Colonic mucosa (tissue), 4 donors: ENCODE data around the gene TWIST2. TPM values are rescaled to one million over a fixed set of nuclear protein-coding genes. Genes with fewer than 3 reads are reported as not detected.

Experiments
- DNase-seq: peaks from one replicate; pipeline ENCODE4 v3.0.0-alpha.2; 2020
- H3K27ac ChIP-seq: fragments of 200-600 bp; one replicate; pipeline ENCODE4 v1.8.0; 2021
- H3K27me3 ChIP-seq: fragments of 200-600 bp; one replicate; pipeline ENCODE4 v1.8.0; 2021
- H3K36me3 ChIP-seq: fragments of 200-600 bp; one replicate; pipeline ENCODE4 v1.8.0; 2021
- H3K4me1 ChIP-seq: fragments of 200-600 bp; one replicate; pipeline ENCODE4 v1.8.0; 2021; ENCODE audit warnings: mild to moderate bottlenecking
- H3K4me3 ChIP-seq: fragments of 200-600 bp; one replicate; pipeline ENCODE4 v1.8.0; 2021
- H3K9ac ChIP-seq, 2 donors: one replicate each; pipeline ENCODE4 v1.7.0; 2013; ENCODE audit warnings: control low read depth in 2 of 2, low read depth in 2 of 2, low read length in 2 of 2
- H3K9me3 ChIP-seq: fragments of 200-600 bp; one replicate; pipeline ENCODE4 v1.8.0; 2021
- intact Hi-C: fragments of 100-400 bp; cut with DNase I; formaldehyde crosslinking; loops from one replicate; pipeline ENCODE4 v1.14.1; 2022
- total RNA-seq, 2 donors: library from RNA; stranded (reverse); fragmentation: NEBNext Ultra II Directional in 1 of 2; extraction: Animal tissue kit (Norgen Biotek cat#: 25700) in 1 of 2; gene quantifications; one replicate each; pipeline ENCODE4 v1.2.1, GENCODE V29; 2021
- TF ChIP-seq, protein P1 (sequence below): fragments of 200-600 bp; IDR thresholded peaks from one replicate; pipeline ENCODE4 v1.8.0; 2022; ENCODE audit warnings: antibody characterized with exemption, mild to moderate bottlenecking
- donor health status: healthy.
- donor health status: DM: no; HTN: no; CAD: no.
- donor health status: DM: no; HTN: no; CAD: no.

Gene TWIST2
- total RNA-seq, 2 donors from 2014 or later = 0.82 to 2.7 TPM

DNA sequence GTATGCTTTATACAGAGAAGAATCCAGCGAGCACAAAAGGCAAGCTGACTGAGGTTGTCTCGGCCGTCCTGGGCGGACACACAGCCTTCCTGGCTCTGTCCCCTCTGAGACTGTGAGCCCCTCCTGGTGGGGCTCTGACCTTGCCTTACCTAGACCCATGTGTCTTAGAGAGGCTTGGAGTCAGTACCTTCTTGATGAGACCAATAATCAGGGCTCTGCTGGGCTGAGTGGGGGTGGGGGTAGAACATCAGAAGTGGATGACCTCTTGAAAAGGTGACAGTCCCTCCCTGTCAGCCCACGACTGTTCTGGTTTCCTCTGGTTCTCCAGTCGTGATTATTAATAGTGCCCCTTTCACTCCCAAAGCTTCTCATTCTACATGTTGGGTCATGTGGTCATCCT is 31.2 kb downstream of the TWIST2 start:
- H3K27me3 ChIP-seq = no peaks in the 10 kb centered on the region
- H3K4me3 ChIP-seq = no peak overlapping the region
- H3K27ac ChIP-seq = no peak overlapping the region
- no peaks in the 10 kb centered on the region for H3K36me3 ChIP-seq
- TF ChIP-seq, protein P1, sequence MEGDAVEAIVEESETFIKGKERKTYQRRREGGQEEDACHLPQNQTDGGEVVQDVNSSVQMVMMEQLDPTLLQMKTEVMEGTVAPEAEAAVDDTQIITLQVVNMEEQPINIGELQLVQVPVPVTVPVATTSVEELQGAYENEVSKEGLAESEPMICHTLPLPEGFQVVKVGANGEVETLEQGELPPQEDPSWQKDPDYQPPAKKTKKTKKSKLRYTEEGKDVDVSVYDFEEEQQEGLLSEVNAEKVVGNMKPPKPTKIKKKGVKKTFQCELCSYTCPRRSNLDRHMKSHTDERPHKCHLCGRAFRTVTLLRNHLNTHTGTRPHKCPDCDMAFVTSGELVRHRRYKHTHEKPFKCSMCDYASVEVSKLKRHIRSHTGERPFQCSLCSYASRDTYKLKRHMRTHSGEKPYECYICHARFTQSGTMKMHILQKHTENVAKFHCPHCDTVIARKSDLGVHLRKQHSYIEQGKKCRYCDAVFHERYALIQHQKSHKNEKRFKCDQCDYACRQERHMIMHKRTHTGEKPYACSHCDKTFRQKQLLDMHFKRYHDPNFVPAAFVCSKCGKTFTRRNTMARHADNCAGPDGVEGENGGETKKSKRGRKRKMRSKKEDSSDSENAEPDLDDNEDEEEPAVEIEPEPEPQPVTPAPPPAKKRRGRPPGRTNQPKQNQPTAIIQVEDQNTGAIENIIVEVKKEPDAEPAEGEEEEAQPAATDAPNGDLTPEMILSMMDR = no peak
- no peak overlapping the region for H3K9ac ChIP-seq
- no peaks in the 10 kb centered on the region for H3K9me3 ChIP-seq
- no peaks in the 10 kb centered on the region for H3K4me1 ChIP-seq
- no peak for DNase-seq
- intact Hi-C loops = no loop called here

DNA sequence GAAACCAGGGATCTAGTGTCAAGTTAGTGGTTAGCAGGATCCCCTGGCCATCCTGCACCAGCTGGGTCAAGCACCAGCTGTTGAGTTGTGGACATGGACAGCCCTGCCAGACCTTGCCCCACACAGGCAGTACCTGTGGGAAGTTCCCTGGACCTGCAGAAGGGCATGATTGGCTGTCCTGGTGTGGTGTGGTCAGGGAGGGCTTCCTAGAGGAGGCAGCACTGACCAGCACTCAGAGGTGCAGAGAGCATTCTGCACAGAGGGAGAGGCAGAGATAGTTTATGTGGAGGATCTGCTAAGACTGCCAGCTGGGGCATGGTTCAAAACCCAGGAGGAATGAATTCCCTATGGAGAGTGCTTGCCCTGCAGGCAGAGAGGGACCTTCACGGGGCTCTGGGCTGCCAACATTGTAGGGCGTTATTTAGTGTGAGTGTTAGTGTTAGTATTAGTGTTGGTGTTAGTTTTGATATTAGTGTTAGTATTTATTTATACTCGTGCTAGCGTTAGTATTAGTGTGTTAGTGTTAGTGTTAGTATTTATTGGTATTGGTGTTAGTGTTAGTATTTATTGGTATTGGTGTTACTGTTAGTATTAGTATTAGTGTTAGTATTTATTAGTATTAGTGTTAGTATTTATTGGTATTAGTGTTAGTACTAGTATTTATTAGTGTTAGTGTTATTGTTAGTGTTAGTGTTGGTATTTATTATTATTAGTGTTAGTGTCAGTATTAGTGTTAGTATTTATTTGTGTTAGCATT is 31.9 kb downstream of the TWIST2 start:
- intact Hi-C loops = no loop called here
- TF ChIP-seq, protein P1 = no peak

DNA sequence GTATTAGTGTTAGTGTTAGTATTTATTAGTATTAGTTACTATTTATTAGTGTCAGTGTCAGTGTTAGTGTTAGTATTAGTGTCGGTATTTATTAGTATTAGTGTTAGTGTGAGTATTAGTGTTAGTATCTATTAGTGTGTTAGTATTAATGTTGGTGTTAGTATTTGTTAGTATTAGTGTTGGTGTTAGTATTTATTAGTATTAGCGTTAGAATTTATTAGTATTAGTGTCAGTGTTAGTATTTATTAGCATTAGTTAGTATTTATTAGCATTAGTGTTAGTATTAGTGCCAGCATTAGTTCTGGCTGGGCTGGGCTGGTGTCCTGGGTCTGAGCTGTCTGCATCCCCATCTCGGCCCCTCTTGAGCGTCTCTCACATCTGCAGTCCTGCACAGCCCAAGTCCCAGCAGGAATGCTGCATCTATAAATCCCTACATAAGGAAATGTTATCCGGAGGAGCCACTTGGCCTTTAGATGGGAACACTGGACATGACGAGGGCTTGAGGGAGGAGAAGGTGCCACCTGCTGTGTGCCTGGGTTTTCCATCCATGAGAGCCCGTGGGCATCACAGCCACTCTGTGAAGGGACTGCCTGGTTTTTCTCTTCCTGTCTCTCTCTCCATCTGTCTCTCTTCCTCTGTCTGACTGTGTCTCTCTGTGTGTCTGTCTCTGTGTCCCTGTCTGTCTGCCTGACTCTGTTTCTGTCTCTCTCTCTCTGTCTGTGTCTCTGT is 33.6 kb downstream of the TWIST2 start:
- no peaks in the 10 kb centered on the region for H3K36me3 ChIP-seq
- no peaks in the 10 kb centered on the region for H3K9me3 ChIP-seq
- DNase-seq = no peak
- H3K27me3 ChIP-seq = no peaks in the 10 kb centered on the region
- H3K9ac ChIP-seq = no peak overlapping the region
- no peak overlapping the region for H3K27ac ChIP-seq
- H3K4me1 ChIP-seq = no peaks in the 10 kb centered on the region
- intact Hi-C loops = no loop called here
- H3K4me3 ChIP-seq = no peak overlapping the region
- TF ChIP-seq, protein P1 = no peak

More for the DNA sequence above, 31.9 kb downstream of the TWIST2 start:
- Histone ChIP-seq H3K27ac (no peak overlapping the region), H3K4me1 (no peaks in the 10 kb centered on the region), H3K9ac (no peak overlapping the region), H3K4me3 (no peak overlapping the region), H3K27me3 (no peaks in the 10 kb centered on the region), H3K9me3 (no peaks in the 10 kb centered on the region), H3K36me3 (no peaks in the 10 kb centered on the region)
- DNase-seq = no peak

DNA sequence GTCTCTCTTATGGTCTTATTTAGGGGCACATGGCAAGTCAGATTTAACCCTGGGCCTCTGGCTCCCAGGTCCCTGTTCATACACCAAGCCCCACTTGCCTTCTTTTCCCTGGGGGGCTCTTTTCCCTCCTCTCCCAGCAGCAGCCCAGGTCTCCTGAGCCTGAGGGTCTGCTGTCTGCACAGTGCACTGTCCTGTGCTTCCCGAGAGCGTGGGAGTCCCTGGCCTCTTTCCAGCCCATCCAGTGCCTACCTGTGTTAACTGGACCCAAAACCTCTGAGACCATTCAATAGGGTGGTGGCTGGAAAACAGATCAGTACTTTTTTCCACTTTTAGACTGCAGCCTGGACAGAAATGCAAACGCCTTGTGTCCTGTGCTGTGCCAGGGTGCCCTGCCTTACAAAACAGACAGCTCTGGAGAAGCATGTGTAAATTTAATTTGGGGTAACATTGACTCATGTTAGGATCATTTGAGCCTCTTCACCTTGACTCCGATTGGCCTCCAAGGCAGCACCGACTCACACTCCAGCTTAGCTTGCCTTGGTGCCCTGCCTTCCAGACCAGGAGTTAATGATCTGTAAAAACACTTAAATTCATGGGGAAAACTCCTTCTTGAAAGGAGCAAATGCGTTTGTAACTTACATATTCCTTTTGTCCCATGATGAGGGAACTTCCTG is 34.3 kb downstream of the TWIST2 start:
- no peak overlapping the region for H3K4me3 ChIP-seq
- no peaks in the 10 kb centered on the region for H3K9me3 ChIP-seq
- TF ChIP-seq, protein P1 = no peak
- no peaks in the 10 kb centered on the region for H3K27me3 ChIP-seq
- H3K4me1 ChIP-seq = no peaks in the 10 kb centered on the region
- no peak for DNase-seq
- H3K36me3 ChIP-seq = no peaks in the 10 kb centered on the region
- no peak overlapping the region for H3K9ac ChIP-seq
- no peak overlapping the region for H3K27ac ChIP-seq
- intact Hi-C loops = no loop called here

DNA sequence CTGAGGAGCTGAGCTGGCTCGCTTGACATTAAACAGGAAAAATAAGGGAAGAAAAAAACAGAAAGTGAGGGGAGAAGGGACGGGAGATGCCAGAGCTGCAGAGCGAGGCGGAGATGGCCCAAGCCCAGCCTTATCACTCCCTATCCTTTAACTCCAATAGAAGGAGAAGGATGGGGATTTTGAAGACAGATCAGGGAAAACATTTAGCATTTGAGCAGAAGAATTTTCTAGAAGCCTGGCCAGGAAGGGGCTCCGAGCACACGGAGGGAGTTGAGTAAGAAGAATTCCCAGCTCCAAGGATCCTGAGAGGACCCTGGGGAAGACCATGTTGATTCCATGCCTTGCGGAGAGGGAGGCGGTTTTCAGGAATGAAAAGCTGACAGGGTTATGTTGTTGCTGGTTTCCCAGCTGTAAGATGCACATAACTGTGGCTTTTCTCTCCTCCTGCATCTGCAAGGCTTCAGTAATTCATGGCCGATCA is 35.6 kb downstream of the TWIST2 start:
- DNase-seq = no peak
- H3K4me3 ChIP-seq = no peak overlapping the region
- H3K27ac ChIP-seq = no peak overlapping the region

More for the DNA sequence above, 35.6 kb downstream of the TWIST2 start:
- Histone ChIP-seq H3K9me3 (no peaks in the 10 kb centered on the region), H3K36me3 (no peaks in the 10 kb centered on the region), H3K4me1 (no peaks in the 10 kb centered on the region), H3K9ac (no peak overlapping the region), H3K27me3 (no peaks in the 10 kb centered on the region)
- TF ChIP-seq, protein P1 = no peak
- intact Hi-C loops = no loop called here
